Gastrocnemius medialis (tissue), 4 donors: ENCODE results near the gene MRNIP. TPM values are rescaled to one million over a fixed set of nuclear protein-coding genes. Genes with fewer than 3 reads are reported as not detected.

ENCODE experiments used
- ATAC-seq, 2 donors: fragments of 150-250 bp; one replicate each; pipeline ENCODE4 v1.9.1; 2016
- DNase-seq, 2 donors: peaks; one replicate each; pipeline ENCODE4 v3.0.0-alpha.2; 2019
- H3K27ac ChIP-seq, 4 donors: fragments of 200-600 bp; sonication (generic); 1 replicate in 1 of 4; 2 replicates in 3 of 4; pipeline ENCODE4 v1.5.1; 2016 to 2018; ENCODE audit warnings: mild to moderate bottlenecking in 2 of 4, moderate library complexity in 1 of 4
- H3K27me3 ChIP-seq, 3 donors: fragments of 200-600 bp; sonication (generic) in 2 of 3; 1 replicate in 1 of 3; 2 replicates in 2 of 3; pipeline versions ENCODE4 v1.5.1 to v1.6.0; 2016 to 2019; ENCODE audit warnings: mild to moderate bottlenecking in 1 of 3, moderate library complexity in 1 of 3
- H3K36me3 ChIP-seq, 2 donors: fragments of 200-600 bp; sonication (generic) in 1 of 2; one replicate each; pipeline ENCODE4 v1.5.1; 2017 to 2018
- H3K4me1 ChIP-seq, 2 donors: fragments of 200-600 bp; sonication (generic) in 1 of 2; one replicate each; pipeline ENCODE4 v1.5.1; 2016 to 2017; ENCODE audit warnings: mild to moderate bottlenecking in 2 of 2
- H3K4me3 ChIP-seq, 4 donors: fragments of 200-600 bp; sonication (generic) in 3 of 4; 1 replicate in 1 of 4; 2 replicates in 3 of 4; pipeline ENCODE4 v1.5.1; 2016 to 2019; ENCODE audit warnings: mild to moderate bottlenecking in 2 of 4
- H3K9me3 ChIP-seq, 3 donors: fragments of 200-600 bp; sonication (generic) in 2 of 3; 1 replicate in 1 of 3; 2 replicates in 2 of 3; pipeline ENCODE4 v1.5.1; 2016 to 2019
- CTCF ChIP-seq, 5 experiments: fragments of 450-650 bp in 3 of 5; fragments of 200-600 bp in 2 of 5; sonication (generic) in 2 of 5; IDR thresholded peaks in 4 of 5; conservative IDR thresholded peaks in 1 of 5; 1 replicate in 4 of 5; 2 replicates in 1 of 5; pipeline ENCODE4 v1.5.1; 2016 to 2019; ENCODE audit warnings: antibody characterized with exemption in 5 of 5, mild to moderate bottlenecking in 3 of 5, moderate library complexity in 3 of 5
- POLR2A ChIP-seq, 2 donors: fragments of 450-650 bp; IDR thresholded peaks; one replicate each; pipeline ENCODE4 v1.6.1; 2017; ENCODE audit warnings: antibody characterized with exemption in 2 of 2, mild to moderate bottlenecking in 2 of 2, moderate library complexity in 2 of 2
- in situ Hi-C, 4 donors: fragments of 200-750 bp; cut with MboI; loops; one replicate each; pipeline versions ENCODE4 v1.15.0 to v1.8.0; 2017; ENCODE audit warnings: low sequenced_read_pairs in 4 of 4
- intact Hi-C: fragments of 100-400 bp; cut with DNase I; formaldehyde crosslinking; loops from one replicate; pipeline ENCODE4 v1.15.1; 2023; ENCODE audit warnings: low total_unique reads
- total RNA-seq, 4 donors: library from RNA; depleted of rRNA; stranded (reverse); fragments of >200 nt; gene quantifications; one replicate each; pipeline versions ENCODE4 v1.1.0 to v1.2.3, GENCODE V29; 2016

Gene MRNIP
- total RNA-seq, 4 donors from 2014 or later: 2.9 to 16.1 (median 8.3) TPM

- no peak overlapping the region for H3K4me3 ChIP-seq
- in situ Hi-C loops (no loop called here), intact Hi-C loops (no loop called here)
- ATAC-seq (no peak), DNase-seq (no peak)
- H3K36me3 ChIP-seq: no peaks in the 10 kb centered on the region
- H3K9me3 ChIP-seq: no peaks in the 10 kb centered on the region
- TF ChIP-seq CTCF (IDR thresholded peaks at IDR 0.05 in 4 of 5, conservative IDR thresholded peaks at IDR 0.05 in 1 of 5): no peak
- no peak for TF ChIP-seq POLR2A (IDR thresholded peaks at IDR 0.05)
- H3K27me3 ChIP-seq: no peaks in the 10 kb centered on the region
- H3K4me1 ChIP-seq: peaks cover 7 to 11% of the 10 kb centered on the region in 2 donors
- H3K27ac ChIP-seq: peak overlapping the region in 1 of 4 donors; percentile 12
Measured at GRCh38 chr5:179812997-179813607, 45.5 kb downstream of the MRNIP start.

GRCh38 chr5:179812135-179812825 lies 46.3 kb downstream of the MRNIP start:
- Histone ChIP-seq H3K4me1 (peaks cover 5 to 9% of the 10 kb centered on the region in 2 donors), H3K36me3 (no peaks in the 10 kb centered on the region), H3K4me3 (no peak overlapping the region), H3K27me3 (no peaks in the 10 kb centered on the region), H3K9me3 (no peaks in the 10 kb centered on the region), H3K27ac (no peak overlapping the region)
- TF ChIP-seq CTCF (IDR thresholded peaks at IDR 0.05 in 4 of 5, conservative IDR thresholded peaks at IDR 0.05 in 1 of 5) (no peak), POLR2A (IDR thresholded peaks at IDR 0.05) (no peak)
- ATAC-seq (no peak), DNase-seq (peak; percentile 1 to 21)
- in situ Hi-C loops: no loop called here
- intact Hi-C loops: no loop called here

GRCh38 chr5:179806250-179807048 lies 52.2 kb downstream of the MRNIP start, which contains the start of gene MGAT4B:
Gene MGAT4B (minus strand): TSS chr5:179806866. CDS start chr5:179806583, 283 bp downstream.
- Histone ChIP-seq H3K9me3 (no peaks in the 10 kb centered on the region), H3K27me3 (no peaks in the 10 kb centered on the region), H3K4me1 (peaks cover 19 to 36% of the 10 kb centered on the region in 2 donors), H3K4me3 (peak within 1 kb of the TSS; percentile 75 to 95 (median 87)), H3K27ac (peak within 1 kb of the TSS; percentile 89 to 98 (median 94)), H3K36me3 (no peaks in the 10 kb centered on the region)
- DNase-seq (peak; percentile 56 to 69), ATAC-seq (peak; percentile 72 to 76)
- no peak for TF ChIP-seq CTCF (IDR thresholded peaks at IDR 0.05 in 4 of 5, conservative IDR thresholded peaks at IDR 0.05 in 1 of 5)
- TF ChIP-seq POLR2A (IDR thresholded peaks at IDR 0.05): peak; percentile 73
- in situ Hi-C loops (loop anchor here in 1 of 4 donors (10.0 kb wide), 1 partner anchor 98 kb away; the partner anchor contains the start of gene TBC1D9B), intact Hi-C loops (loop anchor here (1.0 to 10.0 kb wide), 3 partner anchors 12 to 242 kb away; partner anchors contain the start of gene CANX)

- Histone ChIP-seq H3K4me1 (peaks cover 19 to 36% of the 10 kb centered on the region in 2 donors), H3K4me3 (peak overlapping the region; percentile 75 to 95 (median 87)), H3K27ac (peak overlapping the region; percentile 89 to 98 (median 94)), H3K9me3 (no peaks in the 10 kb centered on the region), H3K36me3 (peaks cover 0 to 7% of the 10 kb centered on the region in 2 donors), H3K27me3 (no peaks in the 10 kb centered on the region)
- in situ Hi-C loops (loop anchor here in 1 of 4 donors (10.0 kb wide), 1 partner anchor 99 kb away; the partner anchor contains the start of gene TBC1D9B), intact Hi-C loops (loop anchor here (1.0 to 10.0 kb wide), 3 partner anchors 13 to 241 kb away; partner anchors contain the start of gene CANX)
- TF ChIP-seq CTCF (IDR thresholded peaks at IDR 0.05 in 4 of 5, conservative IDR thresholded peaks at IDR 0.05 in 1 of 5): no peak
- TF ChIP-seq POLR2A (IDR thresholded peaks at IDR 0.05): peak; percentile 20 to 27
- peak; percentile 33 to 34 for ATAC-seq
- DNase-seq: peak in 1 of 2 donors; percentile 34
Measured at GRCh38 chr5:179805529-179806249, 52.9 kb downstream of the MRNIP start.
